Gastroesophageal sphincter (tissue), 4 donors: ENCODE measurements around the gene EP300. TPM values are rescaled to one million over a fixed set of nuclear protein-coding genes. Genes with fewer than 3 reads are reported as not detected.

Experiments used
- ATAC-seq: fragments of 150-250 bp; one replicate; pipeline ENCODE4 v1.9.1; 2016; ENCODE audit warnings: mild to moderate bottlenecking, moderate library complexity
- H3K27ac ChIP-seq, 4 donors: fragments of 200-600 bp; sonication (generic) in 3 of 4; 1 replicate in 3 of 4; 2 replicates in 1 of 4; pipeline ENCODE4 v1.5.1; 2016 to 2019
- H3K27me3 ChIP-seq: fragments of 200-600 bp; sonication (generic); one replicate; pipeline ENCODE4 v1.5.1; 2019
- H3K36me3 ChIP-seq, 2 donors: fragments of 200-600 bp; sonication (generic); one replicate each; pipeline ENCODE4 v1.5.1; 2019; ENCODE audit warnings: control low read depth in 1 of 2
- H3K4me1 ChIP-seq, 3 donors: fragments of 200-600 bp; sonication (generic); 1 replicate in 2 of 3; 2 replicates in 1 of 3; pipeline ENCODE4 v1.5.1; 2016 to 2019; ENCODE audit warnings: control low read depth in 2 of 3
- H3K4me3 ChIP-seq, 2 donors: fragments of 200-600 bp; sonication (generic); one replicate each; pipeline ENCODE4 v1.5.1; 2019; ENCODE audit warnings: mild to moderate bottlenecking in 1 of 2, moderate library complexity in 1 of 2
- H3K9me3 ChIP-seq, 3 donors: fragments of 200-600 bp; sonication (generic); one replicate each; pipeline ENCODE4 v1.5.1; 2017 to 2019; ENCODE audit warnings: control low read depth in 2 of 3
- EP300 ChIP-seq: sonication (generic); formaldehyde crosslinking; IDR thresholded peaks from one replicate; pipeline ENCODE4 v1.6.1; 2017; ENCODE audit warnings: antibody characterized with exemption, mild to moderate bottlenecking
- POLR2A ChIP-seq, 2 donors: fragments of 450-650 bp; IDR thresholded peaks; one replicate each; pipeline ENCODE4 v1.6.1; 2017; ENCODE audit warnings: antibody characterized with exemption in 2 of 2, mild to moderate bottlenecking in 2 of 2, moderate library complexity in 1 of 2
- POLR2AphosphoS5 ChIP-seq: sonication (generic); formaldehyde crosslinking; IDR thresholded peaks from one replicate; pipeline ENCODE4 v1.6.1; 2017; ENCODE audit warnings: antibody characterized with exemption
- whole genome bisulfite sequencing, 2 donors: methylation state at CpG; one replicate each; pipeline ENCODE4 v1.1.5; 2018; ENCODE audit warnings: low coverage in 1 of 2; 5-methylcytosine and 5-hydroxymethylcytosine counted together
- total RNA-seq, 4 donors: library from RNA; depleted of rRNA; stranded (reverse); fragments of >200 nt; gene quantifications; one replicate each; pipeline ENCODE4 v1.1.0, GENCODE V29; 2016
- TF ChIP-seq, protein P1 (sequence below), 4 experiments: fragments of 200-600 bp in 2 of 4; fragments of 450-650 bp in 2 of 4; sonication (generic) in 1 of 4; IDR thresholded peaks; one replicate each; pipeline ENCODE4 v1.5.1; 2017 to 2019; ENCODE audit warnings: antibody characterized with exemption in 4 of 4, mild to moderate bottlenecking in 2 of 4, moderate library complexity in 2 of 4

The EP300 gene
- total RNA-seq, 4 donors from 2014 or later = 57.8 to 107 (median 79.2) TPM

DNA sequence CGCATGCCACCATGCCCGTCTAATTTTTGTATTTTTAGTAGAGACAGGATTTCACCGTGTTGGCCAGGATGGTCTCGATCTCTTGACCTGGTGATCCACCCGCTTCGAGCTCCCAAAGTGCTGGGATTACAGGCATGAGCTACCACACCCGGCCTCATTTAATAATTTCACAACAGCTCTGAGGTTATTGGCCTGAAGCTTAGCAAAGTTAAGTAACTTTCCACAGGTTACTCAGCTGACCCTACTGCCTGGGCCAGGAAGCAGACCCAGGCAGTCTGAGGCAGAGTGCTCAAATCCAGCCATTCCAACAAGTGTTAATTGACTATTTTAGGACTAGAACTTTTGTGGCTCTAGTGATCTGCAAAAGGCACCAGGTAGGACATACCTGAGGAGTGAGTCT lies 60.5 kb downstream of the EP300 start:
- Histone ChIP-seq H3K4me1 (no peaks in the 10 kb centered on the region), H3K27ac (no peak overlapping the region), H3K27me3 (no peaks in the 10 kb centered on the region), H3K9me3 (no peaks in the 10 kb centered on the region), H3K4me3 (no peak overlapping the region), H3K36me3 (peaks cover 18 to 100% of the 10 kb centered on the region in 2 donors)
- WGBS, 2 donors = 88 to 94% methylated on average over 6 to 7 of the region's 7 CpGs
- peak; percentile 50 for ATAC-seq
- TF ChIP-seq POLR2A (IDR thresholded peaks at IDR 0.05) (no peak), POLR2AphosphoS5 (no peak), EP300 (no peak)
- TF ChIP-seq, protein P1, sequence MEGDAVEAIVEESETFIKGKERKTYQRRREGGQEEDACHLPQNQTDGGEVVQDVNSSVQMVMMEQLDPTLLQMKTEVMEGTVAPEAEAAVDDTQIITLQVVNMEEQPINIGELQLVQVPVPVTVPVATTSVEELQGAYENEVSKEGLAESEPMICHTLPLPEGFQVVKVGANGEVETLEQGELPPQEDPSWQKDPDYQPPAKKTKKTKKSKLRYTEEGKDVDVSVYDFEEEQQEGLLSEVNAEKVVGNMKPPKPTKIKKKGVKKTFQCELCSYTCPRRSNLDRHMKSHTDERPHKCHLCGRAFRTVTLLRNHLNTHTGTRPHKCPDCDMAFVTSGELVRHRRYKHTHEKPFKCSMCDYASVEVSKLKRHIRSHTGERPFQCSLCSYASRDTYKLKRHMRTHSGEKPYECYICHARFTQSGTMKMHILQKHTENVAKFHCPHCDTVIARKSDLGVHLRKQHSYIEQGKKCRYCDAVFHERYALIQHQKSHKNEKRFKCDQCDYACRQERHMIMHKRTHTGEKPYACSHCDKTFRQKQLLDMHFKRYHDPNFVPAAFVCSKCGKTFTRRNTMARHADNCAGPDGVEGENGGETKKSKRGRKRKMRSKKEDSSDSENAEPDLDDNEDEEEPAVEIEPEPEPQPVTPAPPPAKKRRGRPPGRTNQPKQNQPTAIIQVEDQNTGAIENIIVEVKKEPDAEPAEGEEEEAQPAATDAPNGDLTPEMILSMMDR (IDR thresholded peaks at IDR 0.05) = no peak

DNA sequence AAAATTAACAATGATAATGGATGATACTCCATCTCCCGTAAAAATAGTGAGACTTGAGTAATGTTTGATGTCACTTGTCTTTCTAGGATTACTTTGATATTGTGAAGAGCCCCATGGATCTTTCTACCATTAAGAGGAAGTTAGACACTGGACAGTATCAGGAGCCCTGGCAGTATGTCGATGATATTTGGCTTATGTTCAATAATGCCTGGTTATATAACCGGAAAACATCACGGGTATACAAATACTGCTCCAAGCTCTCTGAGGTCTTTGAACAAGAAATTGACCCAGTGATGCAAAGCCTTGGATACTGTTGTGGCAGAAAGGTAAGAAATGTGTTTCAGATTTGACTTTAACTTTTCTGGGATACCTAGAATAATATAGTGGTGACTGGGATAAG lies 64.7 kb downstream of the EP300 start:
- 47 to 60% methylated on average over 4 of the region's 4 CpGs for WGBS, 2 donors

DNA sequence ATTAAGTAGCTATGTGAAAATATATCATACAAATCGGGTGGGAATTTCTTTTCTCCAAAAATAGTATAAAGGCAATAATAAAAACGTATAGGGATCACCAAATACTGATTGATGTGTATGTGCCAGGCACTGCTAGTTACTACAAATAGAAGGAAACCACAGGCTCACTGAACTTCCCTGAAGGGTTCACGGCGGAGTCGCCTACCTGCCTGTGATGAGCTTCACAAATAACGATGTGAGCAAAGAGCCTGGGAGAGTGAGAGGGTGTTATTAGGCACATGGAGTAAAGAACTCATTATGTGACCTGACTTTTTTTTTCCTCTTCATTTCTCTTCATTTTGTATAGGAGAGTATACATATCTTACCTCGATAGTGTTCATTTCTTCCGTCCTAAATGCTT lies 76.8 kb downstream of the EP300 start:
- 88% methylated on average over 8 of the region's 8 CpGs for WGBS, 2 donors
- Histone ChIP-seq H3K27me3 (no peaks in the 10 kb centered on the region), H3K36me3 (peaks cover 5 to 98% of the 10 kb centered on the region in 2 donors), H3K9me3 (no peaks in the 10 kb centered on the region), H3K4me3 (no peak overlapping the region), H3K27ac (no peak overlapping the region), H3K4me1 (peaks cover 0 to 5% (median 0%) of the 10 kb centered on the region in 3 donors)
- TF ChIP-seq, protein P1 (IDR thresholded peaks at IDR 0.05) = no peak
- TF ChIP-seq POLR2AphosphoS5 (no peak), POLR2A (IDR thresholded peaks at IDR 0.05) (no peak), EP300 (no peak)
- ATAC-seq = no peak

More for the DNA sequence above, 64.7 kb downstream of the EP300 start:
- H3K4me1 ChIP-seq = no peaks in the 10 kb centered on the region
- H3K4me3 ChIP-seq = no peak overlapping the region
- TF ChIP-seq POLR2A (IDR thresholded peaks at IDR 0.05) (no peak), POLR2AphosphoS5 (no peak), EP300 (no peak)
- TF ChIP-seq, protein P1 (IDR thresholded peaks at IDR 0.05) = no peak
- H3K9me3 ChIP-seq = no peaks in the 10 kb centered on the region
- H3K36me3 ChIP-seq = peaks cover 19 to 100% of the 10 kb centered on the region in 2 donors
- H3K27me3 ChIP-seq = no peaks in the 10 kb centered on the region
- ATAC-seq = no peak
- H3K27ac ChIP-seq = no peak overlapping the region

DNA sequence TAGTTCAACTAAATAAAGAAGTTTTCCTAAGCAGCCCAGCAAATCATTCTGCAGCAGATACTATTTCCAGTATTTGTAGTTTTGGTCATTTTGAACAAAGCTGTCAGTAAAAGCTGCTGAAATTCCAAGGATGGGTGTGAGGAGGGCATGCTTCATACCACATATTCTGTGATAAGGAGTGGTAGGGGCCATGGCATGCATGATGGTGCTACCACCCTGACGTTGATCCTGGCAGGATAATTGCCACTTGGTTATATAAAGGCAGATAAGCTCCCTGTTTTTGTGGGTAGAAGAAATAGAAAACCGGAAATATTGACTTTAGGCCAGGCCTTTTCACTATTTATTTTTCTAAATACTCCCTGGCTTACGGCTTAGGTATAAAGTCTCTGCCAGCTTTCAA lies 79.6 kb downstream of the EP300 start:
- H3K36me3 ChIP-seq = peaks cover 5 to 98% of the 10 kb centered on the region in 2 donors
- H3K27ac ChIP-seq = peak overlapping the region in 1 of 4 donors; percentile 13
- TF ChIP-seq POLR2A (IDR thresholded peaks at IDR 0.05) (no peak), EP300 (no peak), POLR2AphosphoS5 (no peak)
- TF ChIP-seq, protein P1 (IDR thresholded peaks at IDR 0.05) = no peak
- 46 to 66% methylated on average over 3 of the region's 3 CpGs for WGBS, 2 donors
- H3K9me3 ChIP-seq = no peaks in the 10 kb centered on the region
- ATAC-seq = no peak
- peaks cover 0 to 13% (median 0%) of the 10 kb centered on the region in 3 donors for H3K4me1 ChIP-seq
- no peaks in the 10 kb centered on the region for H3K27me3 ChIP-seq
- no peak overlapping the region for H3K4me3 ChIP-seq

DNA sequence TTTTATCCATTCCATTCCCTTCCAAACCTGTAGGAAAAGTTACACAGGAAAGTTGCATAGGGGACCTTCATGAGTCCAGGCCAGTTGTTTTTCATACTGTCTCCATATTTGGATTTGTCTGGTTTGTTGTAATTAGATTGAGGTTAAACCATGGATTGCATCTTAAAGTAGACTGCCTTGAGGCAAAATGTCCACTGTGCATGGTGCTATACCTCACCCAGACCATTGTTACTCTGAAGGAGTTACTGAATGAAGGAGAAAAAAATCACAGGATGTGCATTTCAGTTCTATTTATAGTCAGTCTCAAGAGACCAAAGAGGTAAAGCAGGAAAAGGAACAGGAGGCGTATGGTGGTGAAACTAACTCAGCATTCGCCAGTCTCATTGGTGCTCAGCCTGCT lies 83.2 kb downstream of the EP300 start:
- 77 to 92% methylated on average over 2 of the region's 2 CpGs for WGBS, 2 donors

More for the DNA sequence above, 83.2 kb downstream of the EP300 start:
- H3K9me3 ChIP-seq = no peaks in the 10 kb centered on the region
- H3K36me3 ChIP-seq = peaks cover 3 to 94% of the 10 kb centered on the region in 2 donors
- H3K4me1 ChIP-seq = peaks cover 0 to 21% (median 0%) of the 10 kb centered on the region in 3 donors
- TF ChIP-seq POLR2AphosphoS5 (no peak), POLR2A (IDR thresholded peaks at IDR 0.05) (no peak), EP300 (no peak)
- TF ChIP-seq, protein P1 (IDR thresholded peaks at IDR 0.05) = no peak
- H3K27ac ChIP-seq = no peak overlapping the region
- H3K4me3 ChIP-seq = no peak overlapping the region
- no peaks in the 10 kb centered on the region for H3K27me3 ChIP-seq
- no peak for ATAC-seq
